Psoas muscle (tissue), 8 donors: ENCODE data around the gene TH. TPM values are rescaled to one million over a fixed set of nuclear protein-coding genes. Genes with fewer than 3 reads are reported as not detected.

ENCODE experiments used
- ATAC-seq, 4 donors: fragments of 200-7000 bp; cut with Tn5 transposase; one replicate each; pipeline ENCODE4 v1.9.1; 2020; ENCODE audit warnings: moderate library complexity in 3 of 4, mild to moderate bottlenecking in 2 of 4
- DNase-seq, 2 donors: peaks; one replicate each; pipeline ENCODE4 v3.0.0-alpha.2; 2020
- H3K27ac ChIP-seq: fragments of 200-600 bp; one replicate; pipeline ENCODE4 v1.8.0; 2022
- H3K27me3 ChIP-seq, 3 donors: fragments of 200-600 bp in 1 of 3; one replicate each; pipeline versions ENCODE4 v1.6.1 to v1.8.0; 2013 to 2022; ENCODE audit warnings: low read length in 2 of 3, mild to moderate bottlenecking in 2 of 3, moderate library complexity in 1 of 3; ENCODE audit not compliant: insufficient read depth in 3 of 3
- H3K36me3 ChIP-seq, 2 donors: fragments of 200-600 bp in 1 of 2; one replicate each; pipeline versions ENCODE4 v1.6.1 to v1.8.0; 2013 to 2022; ENCODE audit warnings: low read depth in 1 of 2, mild to moderate bottlenecking in 1 of 2, moderate library complexity in 1 of 2; ENCODE audit not compliant: insufficient read depth in 1 of 2
- H3K4me1 ChIP-seq: fragments of 200-600 bp; one replicate; pipeline ENCODE4 v1.8.0; 2022
- H3K4me3 ChIP-seq: fragments of 200-600 bp; one replicate; pipeline ENCODE4 v1.8.0; 2022; ENCODE audit warnings: mild to moderate bottlenecking
- H3K9me3 ChIP-seq: fragments of 200-600 bp; one replicate; pipeline ENCODE4 v1.8.0; 2022
- CTCF ChIP-seq: fragments of 200-600 bp; IDR thresholded peaks from one replicate; pipeline ENCODE4 v1.8.0; 2022; ENCODE audit warnings: antibody characterized with exemption
- WGBS, 3 donors: extraction: QIAGEN DNeasy Blood & Tissue Kit; methylation state at CpG; one replicate each; pipeline versions ENCODE4 v1.1.6 to v1.1.7; 2013; 5-methylcytosine and 5-hydroxymethylcytosine counted together
- intact Hi-C, 2 donors: fragments of 100-400 bp; cut with DNase I; formaldehyde crosslinking; loops; one replicate each; pipeline versions ENCODE4 v1.11.0 to v1.14.2; 2022
- polyA plus RNA-seq, 3 donors: library from polyadenylated mRNA; stranded (reverse); fragments of 200-250 nt; gene quantifications; one replicate each; pipeline ENCODE4 v1.2.3, GENCODE V29; 2013
- total RNA-seq, 4 donors: library from RNA; stranded (reverse); fragmentation: NEBNext Ultra II Directional in 2 of 4; extraction: Animal tissue kit (Norgen Biotek cat#: 25700) in 2 of 4; gene quantifications; one replicate each; pipeline versions ENCODE4 v1.2.1 to v1.2.4, GENCODE V29; 2021 to 2023
- donor health status: healthy with polysubstance abuse.
- donor health status: DM: no; HTN: no; CAD: no; lungs with moderate emphysema.
- donor health status: Bipolar disorder and iron deficiency.
- donor health status: healthy.
- donor health status: DM: yes; HTN: yes; CAD: no.
- donor health status: DM: no; HTN: no; CAD: no.
- donor health status: DM: no; HTN: no; CAD: no.
- donor health status: DM: yes; HTN: yes; CAD: no.

TH gene
- total and polyA plus RNA-seq, 7 donors, result 0.16 to 0.34 TPM; not detected in 5

GRCh38 chr11:2167141-2168045 lies 4.2 kb downstream of the TH start:
- 61 to 67% (median 62%) methylated on average over 30 to 31 of the region's 31 CpGs for WGBS, 3 donors
- Histone ChIP-seq H3K4me3 (no peak overlapping the region), H3K27me3 (peaks cover 0 to 73% (median 9%) of the 10 kb centered on the region in 3 donors), H3K4me1 (peaks cover 5% of the 10 kb centered on the region), H3K9me3 (no peaks in the 10 kb centered on the region), H3K27ac (no peak overlapping the region), H3K36me3 (no peaks in the 10 kb centered on the region)
- ATAC-seq (no peak), DNase-seq (no peak)
- intact Hi-C loops, result loop anchor here in 1 of 2 donors (10.0 kb wide), 1 partner anchor 247 kb away; no protein-coding TSS in a partner anchor
- TF ChIP-seq CTCF, result no peak

- peaks cover 0 to 68% (median 9%) of the 10 kb centered on the region in 3 donors for H3K27me3 ChIP-seq
- H3K27ac ChIP-seq, result no peak overlapping the region
- H3K4me1 ChIP-seq, result peaks cover 5% of the 10 kb centered on the region
- TF ChIP-seq CTCF, result peak; percentile 53
- no peaks in the 10 kb centered on the region for H3K9me3 ChIP-seq
- H3K4me3 ChIP-seq, result peak overlapping the region; percentile 49
- 6 to 8% (median 7%) methylated on average over 52 to 70 of the region's 70 CpGs for WGBS, 3 donors
- intact Hi-C loops, result loop anchor here in 1 of 2 donors (10.0 kb wide), 1 partner anchor 249 kb away; no protein-coding TSS in a partner anchor
- peak; percentile 43 to 72 (median 48) for ATAC-seq
- no peaks in the 10 kb centered on the region for H3K36me3 ChIP-seq
- no peak for DNase-seq
Observed at GRCh38 chr11:2166091-2166851, 5.3 kb downstream of the TH start.

- no peaks in the 10 kb centered on the region for H3K9me3 ChIP-seq
- 66 to 69% (median 67%) methylated on average over 13 of the region's 13 CpGs for WGBS, 3 donors
- no peak for TF ChIP-seq CTCF
- no peak overlapping the region for H3K4me3 ChIP-seq
- intact Hi-C loops, result loop anchor here in 1 of 2 donors (10.0 kb wide), 1 partner anchor 249 kb away; no protein-coding TSS in a partner anchor
- no peak overlapping the region for H3K27ac ChIP-seq
- H3K36me3 ChIP-seq, result no peaks in the 10 kb centered on the region
- ATAC-seq (no peak), DNase-seq (no peak)
- peaks cover 5% of the 10 kb centered on the region for H3K4me1 ChIP-seq
- peaks cover 0 to 63% (median 9%) of the 10 kb centered on the region in 3 donors for H3K27me3 ChIP-seq
Observed at GRCh38 chr11:2165571-2165970, 6.0 kb downstream of the TH start.

- Histone ChIP-seq H3K4me1 (peaks cover 5% of the 10 kb centered on the region), H3K27ac (no peak overlapping the region), H3K4me3 (no peak overlapping the region), H3K27me3 (peaks cover 0 to 59% (median 9%) of the 10 kb centered on the region in 3 donors), H3K36me3 (no peaks in the 10 kb centered on the region), H3K9me3 (no peaks in the 10 kb centered on the region)
- DNase-seq (no peak), ATAC-seq (no peak)
- 79 to 86% (median 84%) methylated on average over 20 of the region's 20 CpGs for WGBS, 3 donors
- no peak for TF ChIP-seq CTCF
- intact Hi-C loops, result loop anchor here in 1 of 2 donors (10.0 kb wide), 1 partner anchor 250 kb away; no protein-coding TSS in a partner anchor
Observed at GRCh38 chr11:2164861-2165555, 6.6 kb downstream of the TH start.
